ENCODE measurements around the gene HPSE2.

Gene HPSE2

DNA sequence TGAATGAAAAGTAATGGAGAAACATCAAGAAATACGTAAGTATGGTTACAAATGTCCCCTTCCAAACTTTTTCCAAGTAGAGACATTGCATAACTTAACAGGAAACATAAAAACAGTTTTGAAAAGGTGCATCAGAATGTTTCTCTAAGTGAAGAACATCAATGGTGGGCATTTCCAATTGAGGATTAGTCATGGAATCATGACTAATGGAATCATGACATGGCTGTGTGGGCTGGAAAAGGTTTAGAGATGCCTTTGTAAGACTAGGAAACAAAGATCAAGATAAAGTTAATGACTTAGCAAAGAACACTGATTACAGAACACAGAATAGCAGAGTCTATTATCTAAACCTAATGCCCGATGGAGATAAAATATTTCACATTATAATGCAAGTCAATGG is 272.0 kb downstream of the HPSE2 start:
- Histone ChIP-seq H4K8ac (ENCODE audit: low read depth, low read length) (no peak overlapping the region), H3K4me1 (ENCODE audit: control insufficient read depth, low read depth, low read length) (no peaks in the 10 kb centered on the region), H3K79me2 (ENCODE audit: control insufficient read depth, insufficient read depth, low read length) (no peaks in the 10 kb centered on the region), H3K23ac (ENCODE audit: low read length) (no peak overlapping the region), H3K27me3 (ENCODE audit: insufficient read depth, low read length, poor library complexity) (no peaks in the 10 kb centered on the region), H2BK120ac (ENCODE audit: low read depth, low read length) (no peak overlapping the region), H3K36me3 (ENCODE audit: control insufficient read depth, insufficient read depth, low read length) (no peaks in the 10 kb centered on the region), H3K4ac (ENCODE audit: low read depth, low read length) (no peak overlapping the region), H3K4me3 (ENCODE audit: low read length) (no peak overlapping the region), H3K27ac (ENCODE audit: low read depth, low read length) (no peak overlapping the region), H3K9ac (ENCODE audit: low read length) (no peak overlapping the region), H3K79me1 (ENCODE audit: low read length) (no peaks in the 10 kb centered on the region), H3K56ac (ENCODE audit: low read length) (no peak overlapping the region), H3K4me2 (ENCODE audit: low read length) (no peak overlapping the region), H2BK5ac (ENCODE audit: low read length) (no peak overlapping the region), H2BK15ac (replicated peaks; ENCODE audit: low read depth) (no peak overlapping the region), H2AK5ac (ENCODE audit: low read length) (no peak overlapping the region), H3K18ac (ENCODE audit: low read length) (no peak overlapping the region), H4K5ac (ENCODE audit: low read length) (no peak overlapping the region)
- DNase-seq = peak; percentile 13
- no CpG with 5 or more reads among the region's 2 CpGs for WGBS (ENCODE audit: extremely low coverage, insufficient coverage, low lambda C conversion rate)

- Histone ChIP-seq H3K23ac (ENCODE audit: low read length) (no peak overlapping the region), H2BK5ac (ENCODE audit: low read length) (no peak overlapping the region), H3K79me2 (ENCODE audit: control insufficient read depth, insufficient read depth, low read length) (no peaks in the 10 kb centered on the region), H3K36me3 (ENCODE audit: control insufficient read depth, insufficient read depth, low read length) (no peaks in the 10 kb centered on the region), H2AK5ac (ENCODE audit: low read length) (no peak overlapping the region), H4K8ac (ENCODE audit: low read depth, low read length) (no peak overlapping the region), H4K5ac (ENCODE audit: low read length) (no peak overlapping the region), H3K27me3 (ENCODE audit: insufficient read depth, low read length, poor library complexity) (no peaks in the 10 kb centered on the region), H3K79me1 (ENCODE audit: low read length) (no peaks in the 10 kb centered on the region), H3K4me1 (ENCODE audit: control insufficient read depth, low read depth, low read length) (no peaks in the 10 kb centered on the region), H2BK15ac (replicated peaks; ENCODE audit: low read depth) (no peak overlapping the region), H3K9ac (ENCODE audit: low read length) (no peak overlapping the region), H3K56ac (ENCODE audit: low read length) (no peak overlapping the region), H3K18ac (ENCODE audit: low read length) (no peak overlapping the region), H3K27ac (ENCODE audit: low read depth, low read length) (no peak overlapping the region), H3K4me2 (ENCODE audit: low read length) (no peak overlapping the region), H3K4ac (ENCODE audit: low read depth, low read length) (no peak overlapping the region), H3K4me3 (ENCODE audit: low read length) (no peak overlapping the region), H2BK120ac (ENCODE audit: low read depth, low read length) (no peak overlapping the region)
- DNase-seq = no peak
- WGBS (ENCODE audit: extremely low coverage, insufficient coverage, low lambda C conversion rate) = no CpG with 5 or more reads among the region's 2 CpGs
Measured at GRCh38 chr10:98959379-98959778, 276.3 kb downstream of the HPSE2 start.

GRCh38 chr10:98957801-98958200 is 277.9 kb downstream of the HPSE2 start:
- no peak overlapping the region for H3K27ac ChIP-seq (ENCODE audit: low read depth, low read length)
- no peak overlapping the region for H4K8ac ChIP-seq (ENCODE audit: low read depth, low read length)
- no peak overlapping the region for H3K18ac ChIP-seq (ENCODE audit: low read length)
- no peak overlapping the region for H3K4me3 ChIP-seq (ENCODE audit: low read length)
- H2BK5ac ChIP-seq (ENCODE audit: low read length) = no peak overlapping the region
- H3K79me2 ChIP-seq (ENCODE audit: control insufficient read depth, insufficient read depth, low read length) = no peaks in the 10 kb centered on the region
- no peak overlapping the region for H3K4ac ChIP-seq (ENCODE audit: low read depth, low read length)
- H3K4me2 ChIP-seq (ENCODE audit: low read length) = no peak overlapping the region
- no peak overlapping the region for H4K5ac ChIP-seq (ENCODE audit: low read length)
- no peaks in the 10 kb centered on the region for H3K4me1 ChIP-seq (ENCODE audit: control insufficient read depth, low read depth, low read length)
- no peak overlapping the region for H3K9ac ChIP-seq (ENCODE audit: low read length)
- no peak overlapping the region for H2AK5ac ChIP-seq (ENCODE audit: low read length)
- H3K79me1 ChIP-seq (ENCODE audit: low read length) = no peaks in the 10 kb centered on the region
- no peak overlapping the region for H2BK120ac ChIP-seq (ENCODE audit: low read depth, low read length)
- no peak for DNase-seq
- H3K56ac ChIP-seq (ENCODE audit: low read length) = no peak overlapping the region
- no CpG with 5 or more reads among the region's 3 CpGs for WGBS (ENCODE audit: extremely low coverage, insufficient coverage, low lambda C conversion rate)
- no peak overlapping the region for H2BK15ac ChIP-seq (replicated peaks; ENCODE audit: low read depth)
- no peaks in the 10 kb centered on the region for H3K36me3 ChIP-seq (ENCODE audit: control insufficient read depth, insufficient read depth, low read length)
- no peak overlapping the region for H3K23ac ChIP-seq (ENCODE audit: low read length)
- no peaks in the 10 kb centered on the region for H3K27me3 ChIP-seq (ENCODE audit: insufficient read depth, low read length, poor library complexity)

GRCh38 chr10:98956576-98957260 is 278.9 kb downstream of the HPSE2 start:
- Histone ChIP-seq H2BK15ac (replicated peaks; ENCODE audit: low read depth) (no peak overlapping the region), H3K23ac (ENCODE audit: low read length) (no peak overlapping the region), H3K56ac (ENCODE audit: low read length) (no peak overlapping the region), H3K4me1 (ENCODE audit: control insufficient read depth, low read depth, low read length) (no peaks in the 10 kb centered on the region), H2BK120ac (ENCODE audit: low read depth, low read length) (no peak overlapping the region), H3K27ac (ENCODE audit: low read depth, low read length) (no peak overlapping the region), H3K4me2 (ENCODE audit: low read length) (no peak overlapping the region), H4K8ac (ENCODE audit: low read depth, low read length) (no peak overlapping the region), H3K79me1 (ENCODE audit: low read length) (no peaks in the 10 kb centered on the region), H3K9ac (ENCODE audit: low read length) (no peak overlapping the region), H3K18ac (ENCODE audit: low read length) (no peak overlapping the region), H3K4me3 (ENCODE audit: low read length) (no peak overlapping the region), H3K4ac (ENCODE audit: low read depth, low read length) (no peak overlapping the region), H2BK5ac (ENCODE audit: low read length) (no peak overlapping the region), H3K27me3 (ENCODE audit: insufficient read depth, low read length, poor library complexity) (no peaks in the 10 kb centered on the region), H3K36me3 (ENCODE audit: control insufficient read depth, insufficient read depth, low read length) (no peaks in the 10 kb centered on the region), H2AK5ac (ENCODE audit: low read length) (no peak overlapping the region), H3K79me2 (ENCODE audit: control insufficient read depth, insufficient read depth, low read length) (no peaks in the 10 kb centered on the region), H4K5ac (ENCODE audit: low read length) (no peak overlapping the region)
- WGBS (ENCODE audit: extremely low coverage, insufficient coverage, low lambda C conversion rate) = no CpG with 5 or more reads among the region's 4 CpGs
- DNase-seq = no peak

DNA sequence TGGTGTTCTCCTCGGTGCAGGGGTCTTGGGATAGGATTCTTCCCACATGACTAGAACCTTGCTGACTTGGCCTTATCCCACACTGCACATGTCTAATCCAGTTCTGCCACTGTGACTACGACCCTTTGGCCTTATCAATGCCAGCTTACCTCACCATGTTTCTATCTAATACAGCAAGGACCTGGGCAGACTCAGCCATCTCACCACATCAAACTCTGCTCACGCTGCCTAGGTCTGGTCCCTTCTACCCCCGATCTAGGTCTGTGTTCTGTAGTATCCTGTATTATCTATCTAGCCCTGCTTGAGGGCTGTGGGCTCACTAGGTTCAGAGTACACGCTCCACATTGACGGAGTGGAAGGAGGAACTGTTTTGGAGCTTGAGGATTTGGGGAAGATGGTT is 282.4 kb downstream of the HPSE2 start:
- H3K79me2 ChIP-seq (ENCODE audit: control insufficient read depth, insufficient read depth, low read length) = no peaks in the 10 kb centered on the region
- H4K5ac ChIP-seq (ENCODE audit: low read length) = no peak overlapping the region
- no peak for DNase-seq
- H3K4me3 ChIP-seq (ENCODE audit: low read length) = no peak overlapping the region
- no peak overlapping the region for H3K18ac ChIP-seq (ENCODE audit: low read length)
- no peak overlapping the region for H2BK15ac ChIP-seq (replicated peaks; ENCODE audit: low read depth)
- H2BK120ac ChIP-seq (ENCODE audit: low read depth, low read length) = no peak overlapping the region
- no peaks in the 10 kb centered on the region for H3K79me1 ChIP-seq (ENCODE audit: low read length)
- H3K56ac ChIP-seq (ENCODE audit: low read length) = no peak overlapping the region
- H3K27ac ChIP-seq (ENCODE audit: low read depth, low read length) = no peak overlapping the region
- no peak overlapping the region for H3K9ac ChIP-seq (ENCODE audit: low read length)
- no peak overlapping the region for H3K4ac ChIP-seq (ENCODE audit: low read depth, low read length)
- H3K4me2 ChIP-seq (ENCODE audit: low read length) = no peak overlapping the region
- H3K27me3 ChIP-seq (ENCODE audit: insufficient read depth, low read length, poor library complexity) = no peaks in the 10 kb centered on the region
- H3K23ac ChIP-seq (ENCODE audit: low read length) = no peak overlapping the region
- no peaks in the 10 kb centered on the region for H3K4me1 ChIP-seq (ENCODE audit: control insufficient read depth, low read depth, low read length)
- H2BK5ac ChIP-seq (ENCODE audit: low read length) = no peak overlapping the region
- no CpG with 5 or more reads among the region's 6 CpGs for WGBS (ENCODE audit: extremely low coverage, insufficient coverage, low lambda C conversion rate)
- no peaks in the 10 kb centered on the region for H3K36me3 ChIP-seq (ENCODE audit: control insufficient read depth, insufficient read depth, low read length)
- no peak overlapping the region for H4K8ac ChIP-seq (ENCODE audit: low read depth, low read length)
- H2AK5ac ChIP-seq (ENCODE audit: low read length) = no peak overlapping the region

Data from mesendoderm (in vitro differentiated cells).